Fibroblast of lung (primary cell): ENCODE data around the gene KCNG2. TPM values are rescaled to one million over a fixed set of nuclear protein-coding genes. Genes with fewer than 3 reads are reported as not detected.

Experiments
- DNase-seq, 2 donors: peaks; one replicate each; pipeline versions ENCODE4 v3.0.0 to v3.0.0-alpha.2; 2010; ENCODE audit warnings: low read depth in 2 of 2
- H2AFZ ChIP-seq: 2 replicates; pipeline ENCODE4 v1.5.1; 2012; ENCODE audit warnings: low read length, control low read depth, inconsistent platforms
- H3K27ac ChIP-seq: 2 replicates; pipeline ENCODE4 v1.5.1; 2011; ENCODE audit warnings: low read length, control low read depth; ENCODE audit not compliant: insufficient read depth
- H3K27me3 ChIP-seq: 2 replicates; pipeline ENCODE4 v1.5.1; 2011; ENCODE audit warnings: mild to moderate bottlenecking, low read length; ENCODE audit not compliant: control insufficient read depth, insufficient read depth
- H3K36me3 ChIP-seq: 2 replicates; pipeline ENCODE4 v1.5.1; 2011; ENCODE audit warnings: low read length; ENCODE audit not compliant: control insufficient read depth, insufficient read depth
- H3K4me1 ChIP-seq: 2 replicates; pipeline ENCODE4 v1.5.1; 2011; ENCODE audit warnings: low read length; ENCODE audit not compliant: control insufficient read depth, insufficient read depth; ENCODE audit errors: extremely low read depth
- H3K4me2 ChIP-seq: 2 replicates; pipeline ENCODE4 v1.5.1; 2011; ENCODE audit warnings: low read length, control low read depth; ENCODE audit not compliant: insufficient read depth; ENCODE audit errors: extremely low read depth
- H3K4me3 ChIP-seq, 4 experiments: fragments of 200-600 bp in 1 of 4; sonication (generic) in 1 of 4; replicated peaks in 1 of 4; 2 replicates each; pipeline ENCODE4 v1.5.1; 2011 to 2016; ENCODE audit warnings: low read length in 4 of 4, low read depth in 3 of 4, mild to moderate bottlenecking in 3 of 4, control low read depth in 2 of 4, inconsistent platforms in 1 of 4, mixed read lengths in 1 of 4; ENCODE audit not compliant: insufficient read depth in 1 of 4; ENCODE audit errors: control extremely low read depth in 1 of 4
- H3K79me2 ChIP-seq: 2 replicates; pipeline ENCODE4 v1.5.1; 2012; ENCODE audit warnings: mild to moderate bottlenecking, low read length, inconsistent platforms; ENCODE audit not compliant: control insufficient read depth, insufficient read depth
- H3K9ac ChIP-seq: 2 replicates; pipeline ENCODE4 v1.5.1; 2011; ENCODE audit warnings: mild to moderate bottlenecking, low read length, control low read depth; ENCODE audit not compliant: insufficient read depth
- H3K9me3 ChIP-seq: 2 replicates; pipeline ENCODE4 v1.5.1; 2012; ENCODE audit warnings: low read depth, low read length; ENCODE audit not compliant: control insufficient read depth, insufficient read depth
- H4K20me1 ChIP-seq: 2 replicates; pipeline ENCODE4 v1.5.1; 2011; ENCODE audit warnings: low read length; ENCODE audit not compliant: control insufficient read depth, insufficient read depth; ENCODE audit errors: extremely low read depth
- CTCF ChIP-seq, 2 donors: IDR thresholded peaks in 1 of 2; conservative IDR thresholded peaks in 1 of 2; 1 replicate in 1 of 2; 2 replicates in 1 of 2; pipeline ENCODE4 v1.5.1; 2011 to 2012; ENCODE audit warnings: low read length in 2 of 2, control low read depth in 1 of 2, inconsistent platforms in 1 of 2, low read depth in 1 of 2, mild to moderate bottlenecking in 1 of 2
- EZH2 ChIP-seq: IDR thresholded peaks from 2 replicates; pipeline ENCODE4 v1.5.1; 2012; ENCODE audit warnings: low read length, control low read depth, mild to moderate bottlenecking; ENCODE audit errors: missing control alignments
- polyA plus RNA-seq, 2 donors: library from polyadenylated mRNA; depleted of rRNA in 1 of 2; stranded (reverse) in 1 of 2; unstranded in 1 of 2; fragments of >200 nt; gene quantifications; 2 replicates each; pipeline ENCODE4 v1.2.1, GENCODE V29; 2011 to 2012; ENCODE audit warnings: missing spikeins in 1 of 2
- total RNA-seq: library from RNA; depleted of rRNA; stranded (reverse); fragments of >200 nt; gene quantifications from 2 replicates; pipeline ENCODE4 v1.2.1, GENCODE V29; 2014

Gene KCNG2
- total and polyA plus RNA-seq, 2 donors (not counting 1 experiment from before 2014, with no cell fraction given): 0.42 to 10.1 TPM

DNA sequence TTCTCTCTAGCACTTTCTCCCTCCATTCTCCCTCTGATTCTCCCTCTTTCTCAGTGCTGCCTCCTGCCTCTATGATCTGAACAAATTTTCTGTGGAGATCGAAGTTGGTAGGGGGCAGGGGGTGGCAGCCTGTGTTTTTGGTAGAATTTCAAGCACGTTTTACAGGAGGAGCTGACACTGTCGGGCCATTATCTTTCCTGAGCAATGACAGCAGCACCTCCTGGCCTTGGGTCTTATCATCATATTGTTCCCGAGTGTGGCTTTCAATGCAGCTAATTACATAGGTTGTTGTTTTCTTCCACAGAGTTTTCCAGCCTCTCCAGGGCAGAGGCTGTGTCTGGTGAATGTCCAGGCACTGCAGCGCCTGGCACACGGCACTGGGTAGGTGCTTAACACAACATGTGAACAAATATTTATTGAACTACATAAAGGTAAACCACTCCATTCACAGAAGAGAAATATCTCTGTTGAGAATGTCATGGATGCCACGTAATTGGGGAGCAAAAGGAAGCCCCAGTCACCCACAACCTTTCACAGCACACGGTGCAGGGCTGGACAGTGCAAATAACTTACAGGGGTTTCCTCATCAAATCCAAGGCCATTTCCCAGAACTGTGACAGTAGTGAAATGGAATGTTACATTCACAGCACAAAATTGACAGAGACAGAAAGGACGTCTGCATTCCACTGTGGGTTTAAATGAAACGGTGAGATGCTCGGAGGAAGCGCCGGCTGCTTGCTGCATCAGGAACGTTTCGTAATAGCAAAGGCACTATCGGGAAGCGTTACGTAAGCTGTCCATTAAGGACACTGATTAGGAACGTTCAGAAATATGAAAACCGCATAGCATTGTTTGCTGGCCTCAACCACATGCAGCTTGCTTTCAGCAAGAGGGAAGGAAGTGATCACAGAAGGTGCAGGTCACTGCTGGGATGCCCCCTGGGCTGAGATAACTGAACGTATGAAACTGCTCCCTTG, 6.5 kb upstream of the KCNG2 start:
- Histone ChIP-seq H3K27me3 (peaks cover 10% of the 10 kb centered on the region), H3K4me1 (peaks cover 13% of the 10 kb centered on the region), H3K9ac (peak overlapping the region; percentile 62), H3K79me2 (no peaks in the 10 kb centered on the region), H3K4me3 (peak overlapping the region; percentile 13 to 39 (median 17)), H4K20me1 (no peaks in the 10 kb centered on the region), H3K36me3 (no peaks in the 10 kb centered on the region), H3K9me3 (no peaks in the 10 kb centered on the region), H2AFZ (no peak overlapping the region), H3K4me2 (peak overlapping the region; percentile 91), H3K27ac (peak overlapping the region; percentile 97)
- no peak for TF ChIP-seq CTCF (conservative IDR thresholded peaks at IDR 0.05 in 1 of 2, IDR thresholded peaks at IDR 0.05 in 1 of 2; ENCODE audit: low read depth in 1 of 2, low read length in 2 of 2)
- TF ChIP-seq EZH2: no peak
- peak; percentile 97 to 98 for DNase-seq

DNA sequence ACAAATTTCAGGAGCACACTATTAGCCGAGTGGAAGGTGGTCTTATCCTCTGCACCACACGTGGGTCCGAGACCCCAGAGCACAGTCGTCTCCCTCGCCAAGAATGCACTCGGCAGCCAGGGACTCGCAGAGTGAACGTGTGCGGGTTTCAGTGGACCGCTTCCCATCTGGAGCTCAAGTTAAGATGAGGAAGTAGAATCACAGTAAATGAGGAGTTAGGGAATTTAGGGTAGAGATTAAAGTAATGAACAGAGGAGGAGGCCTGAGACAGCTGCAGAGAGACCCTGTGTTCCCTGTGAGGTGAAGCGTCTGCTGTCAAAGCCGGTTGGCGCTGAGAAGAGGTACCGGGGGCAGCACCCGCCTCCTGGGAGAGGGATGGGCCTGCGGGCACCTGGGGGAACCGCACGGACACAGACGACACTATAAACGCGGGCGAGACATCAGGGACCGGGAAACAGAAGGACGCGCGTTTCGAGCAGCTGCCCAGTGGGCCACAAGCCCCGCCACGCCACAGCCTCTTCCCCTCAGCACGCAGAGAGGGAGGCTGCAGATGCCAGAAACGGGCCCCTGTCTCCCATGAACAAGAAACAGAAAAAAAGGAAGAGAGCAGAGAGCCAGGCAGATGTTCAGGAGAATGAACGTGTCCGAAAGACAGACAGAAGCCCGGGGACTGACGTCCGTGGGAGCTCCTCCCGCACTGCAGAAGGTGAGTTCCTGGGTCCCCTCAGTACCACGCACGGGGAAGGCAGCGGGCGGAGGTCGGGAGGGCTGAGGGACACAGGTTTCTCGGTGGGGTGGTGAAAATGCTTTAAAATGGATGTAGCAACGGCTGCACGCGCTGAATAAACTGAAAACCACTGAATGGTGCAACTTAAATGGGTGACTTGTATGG, 5.4 kb upstream of the KCNG2 start:
- Histone ChIP-seq H3K4me1 (peaks cover 22% of the 10 kb centered on the region), H3K9ac (peak overlapping the region; percentile 44), H3K79me2 (no peaks in the 10 kb centered on the region), H3K27ac (peak overlapping the region; percentile 97), H4K20me1 (no peaks in the 10 kb centered on the region), H3K4me2 (peak overlapping the region; percentile 91), H2AFZ (peak overlapping the region; percentile 43), H3K9me3 (no peaks in the 10 kb centered on the region), H3K4me3 (peak overlapping the region; percentile 13 to 39 (median 17)), H3K36me3 (no peaks in the 10 kb centered on the region), H3K27me3 (peaks cover 11% of the 10 kb centered on the region)
- TF ChIP-seq CTCF (conservative IDR thresholded peaks at IDR 0.05 in 1 of 2, IDR thresholded peaks at IDR 0.05 in 1 of 2; ENCODE audit: low read depth in 1 of 2, low read length in 2 of 2) (no peak), EZH2 (no peak)
- DNase-seq: no peak

- no peak for TF ChIP-seq CTCF (conservative IDR thresholded peaks at IDR 0.05 in 1 of 2, IDR thresholded peaks at IDR 0.05 in 1 of 2; ENCODE audit: low read depth in 1 of 2, low read length in 2 of 2)
- TF ChIP-seq EZH2: no peak
- Histone ChIP-seq H3K27ac (no peak overlapping the region), H3K9ac (no peak overlapping the region)
These were observed 4.8 kb upstream of the KCNG2 start for GRCh38 chr18:79792988-79793355.

More at GRCh38 chr18:79792988-79793355, 4.8 kb upstream of the KCNG2 start:
- no peaks in the 10 kb centered on the region for H3K36me3 ChIP-seq
- H3K4me1 ChIP-seq: peaks cover 24% of the 10 kb centered on the region
- H3K27me3 ChIP-seq: peaks cover 14% of the 10 kb centered on the region
- H3K4me3 ChIP-seq: no peak overlapping the region
- no peak overlapping the region for H2AFZ ChIP-seq
- no peaks in the 10 kb centered on the region for H4K20me1 ChIP-seq
- no peak for DNase-seq
- H3K79me2 ChIP-seq: no peaks in the 10 kb centered on the region
- no peak overlapping the region for H3K4me2 ChIP-seq
- no peaks in the 10 kb centered on the region for H3K9me3 ChIP-seq
